H9 (cell line): ENCODE data around the gene FIGNL2. TPM values are rescaled to one million over a fixed set of nuclear protein-coding genes. Genes with fewer than 3 reads are reported as not detected.

Experiments used
- DNase-seq: peaks from one replicate; pipeline ENCODE4 v3.0.0-alpha.2; 2017
- H2AFZ ChIP-seq: one replicate; pipeline ENCODE4 v1.6.1; 2013; ENCODE audit warnings: mild to moderate bottlenecking, low read length, control low read depth, moderate library complexity
- H2AK5ac ChIP-seq: 2 replicates; pipeline ENCODE4 v1.6.1; 2013; ENCODE audit warnings: low read length, control low read depth, mixed read lengths; ENCODE audit not compliant: insufficient read length
- H2BK120ac ChIP-seq: one replicate; pipeline ENCODE4 v1.6.1; 2013; ENCODE audit warnings: low read depth, mild to moderate bottlenecking, low read length, control low read depth, inconsistent platforms; ENCODE audit not compliant: poor library complexity, severe bottlenecking
- H2BK12ac ChIP-seq: 2 replicates; pipeline ENCODE4 v1.6.1; 2013; ENCODE audit warnings: low read length, control low read depth, mixed read lengths, low read depth; ENCODE audit not compliant: insufficient read length
- H2BK15ac ChIP-seq: 2 replicates; pipeline ENCODE4 v1.6.1; 2013; ENCODE audit warnings: low read depth, low read length, control low read depth
- H2BK20ac ChIP-seq: one replicate; pipeline ENCODE4 v1.6.1; 2013; ENCODE audit warnings: low read depth, mild to moderate bottlenecking, low read length, control low read depth, inconsistent platforms; ENCODE audit not compliant: poor library complexity, severe bottlenecking
- H2BK5ac ChIP-seq: 2 replicates; pipeline ENCODE4 v1.6.1; 2013; ENCODE audit warnings: low read length, control low read depth, mixed read lengths; ENCODE audit not compliant: insufficient read length
- H3K14ac ChIP-seq: 2 replicates; pipeline ENCODE4 v1.6.1; 2013; ENCODE audit warnings: low read length, control low read depth; ENCODE audit not compliant: insufficient read depth
- H3K18ac ChIP-seq: 2 replicates; pipeline ENCODE4 v1.6.1; 2013; ENCODE audit warnings: low read depth, mild to moderate bottlenecking, mixed read lengths, low read length, control low read depth; ENCODE audit not compliant: insufficient read length
- H3K23ac ChIP-seq: 2 replicates; pipeline ENCODE4 v1.6.1; 2013; ENCODE audit warnings: low read length, control low read depth, mixed read lengths, low read depth; ENCODE audit not compliant: insufficient read length
- H3K23me2 ChIP-seq: 2 replicates; pipeline ENCODE4 v1.6.1; 2013; ENCODE audit warnings: low read depth, mild to moderate bottlenecking, mixed read lengths, low read length, control low read depth; ENCODE audit not compliant: insufficient read length, poor library complexity, severe bottlenecking
- H3K27ac ChIP-seq: 2 replicates; pipeline ENCODE4 v1.5.1; 2013; ENCODE audit warnings: low read length, control low read depth, mixed read lengths, low read depth; ENCODE audit not compliant: insufficient read length
- H3K27me3 ChIP-seq: 2 replicates; pipeline ENCODE4 v1.6.1; 2013; ENCODE audit warnings: low read length, control low read depth, inconsistent platforms; ENCODE audit not compliant: insufficient read depth
- H3K4ac ChIP-seq: 2 replicates; pipeline ENCODE4 v1.6.1; 2013; ENCODE audit warnings: low read depth, mild to moderate bottlenecking, control low read depth, inconsistent platforms, low read length, moderate library complexity
- H3K4me1 ChIP-seq: 2 replicates; pipeline ENCODE4 v1.6.1; 2013; ENCODE audit warnings: low read length, control low read depth, inconsistent platforms; ENCODE audit not compliant: insufficient read depth
- H3K4me2 ChIP-seq: 2 replicates; pipeline ENCODE4 v1.6.1; 2013; ENCODE audit warnings: low read length, control low read depth, mixed read lengths; ENCODE audit not compliant: insufficient read length, insufficient read depth
- H3K56ac ChIP-seq: 2 replicates; pipeline ENCODE4 v1.6.1; 2013; ENCODE audit warnings: low read depth, mild to moderate bottlenecking, mixed read lengths, low read length, control low read depth; ENCODE audit not compliant: insufficient read length
- H3K79me1 ChIP-seq: 2 replicates; pipeline ENCODE4 v1.6.1; 2013; ENCODE audit warnings: low read depth, mild to moderate bottlenecking, moderate library complexity, low read length, control low read depth, inconsistent platforms; ENCODE audit not compliant: insufficient read depth, poor library complexity, severe bottlenecking
- H3K79me2 ChIP-seq: 2 replicates; pipeline ENCODE4 v1.6.1; 2013; ENCODE audit warnings: low read length, control low read depth, inconsistent platforms; ENCODE audit not compliant: insufficient read depth
- H3K9ac ChIP-seq: 2 replicates; pipeline ENCODE4 v1.6.1; 2013; ENCODE audit warnings: low read length, control low read depth, mixed read lengths; ENCODE audit not compliant: insufficient read length; ENCODE audit errors: extremely low read depth
- H3K9me3 ChIP-seq: one replicate; pipeline ENCODE4 v1.6.1; 2013; ENCODE audit warnings: low read depth, low read length, inconsistent platforms; ENCODE audit not compliant: control insufficient read depth
- H3T11ph ChIP-seq: one replicate; pipeline ENCODE4 v1.6.1; 2013; ENCODE audit warnings: mild to moderate bottlenecking, low read length, control low read depth, inconsistent platforms
- H4K20me1 ChIP-seq: one replicate; pipeline ENCODE4 v1.6.1; 2013; ENCODE audit not compliant: control insufficient read depth, insufficient read length, insufficient read depth
- H4K5ac ChIP-seq: 2 replicates; pipeline ENCODE4 v1.6.1; 2013; ENCODE audit warnings: low read depth, mild to moderate bottlenecking, mixed read lengths, low read length, control low read depth; ENCODE audit not compliant: insufficient read length
- H4K8ac ChIP-seq: replicated peaks from 2 replicates; pipeline ENCODE4 v1.6.1; 2013; ENCODE audit warnings: low read length, control low read depth, mixed read lengths, low read depth; ENCODE audit not compliant: insufficient read length
- H4K91ac ChIP-seq: 2 replicates; pipeline ENCODE4 v1.6.1; 2013; ENCODE audit warnings: low read depth, mild to moderate bottlenecking, moderate library complexity, mixed read lengths, low read length, control low read depth; ENCODE audit not compliant: insufficient read length
- H3K27ac Mint-ChIP-seq, 3 experiments: 2 replicates in 2 of 3; 3 replicates in 1 of 3; pipeline ENCODE4 v1.8.0; 2020 to 2021; ENCODE audit warnings: mixed read lengths in 3 of 3, mild to moderate bottlenecking in 1 of 3, moderate library complexity in 1 of 3
- H3K27me3 Mint-ChIP-seq: 2 replicates; pipeline ENCODE4 v1.8.0; 2021; ENCODE audit warnings: low read depth, mild to moderate bottlenecking, moderate library complexity, mixed read lengths
- H3K36me3 Mint-ChIP-seq, 3 experiments: 2 replicates in 2 of 3; 3 replicates in 1 of 3; pipeline ENCODE4 v1.8.0; 2020 to 2021; ENCODE audit warnings: low read depth in 3 of 3, mixed read lengths in 3 of 3; ENCODE audit not compliant: insufficient read depth in 1 of 3
- H3K4me1 Mint-ChIP-seq, 2 experiments: 2 replicates each; pipeline ENCODE4 v1.8.0; 2020; ENCODE audit warnings: mixed read lengths in 2 of 2
- H3K4me3 Mint-ChIP-seq, 2 experiments: 2 replicates in 1 of 2; 3 replicates in 1 of 2; pipeline ENCODE4 v1.8.0; 2020 to 2021; ENCODE audit warnings: mild to moderate bottlenecking in 2 of 2, mixed read lengths in 2 of 2, moderate library complexity in 1 of 2
- H3K9me3 Mint-ChIP-seq, 2 experiments: 2 replicates in 1 of 2; 3 replicates in 1 of 2; pipeline ENCODE4 v1.8.0; 2020; ENCODE audit warnings: mild to moderate bottlenecking in 2 of 2, mixed read lengths in 2 of 2, moderate library complexity in 1 of 2
- CTCF ChIP-seq: fragments of 200-600 bp; sonication (generic); conservative IDR thresholded peaks from 3 replicates; pipeline ENCODE4 v1.8.0; 2021; ENCODE audit warnings: antibody characterized with exemption, mild to moderate bottlenecking
- WGBS: extraction: QIAGEN DNeasy Blood & Tissue Kit; methylation state at CpG from one replicate; pipeline ENCODE4 v1.1.7; 2013; ENCODE audit warnings: missing lambda C conversion rate, low lambda C conversion rate, mixed read lengths; ENCODE audit not compliant: insufficient read length; ENCODE audit errors: extremely low coverage; 5-methylcytosine and 5-hydroxymethylcytosine counted together
- total RNA-seq: library from RNA; stranded (reverse); gene quantifications from 2 replicates; pipeline ENCODE4 v1.2.1, GENCODE V29; 2021

Gene FIGNL2
- total RNA-seq, 1 experiment from 2014 or later = 19.7 TPM

GRCh38 chr12:51829641-51830040 is 18.9 kb downstream of the FIGNL2 start:
- no peaks in the 10 kb centered on the region for H4K20me1 ChIP-seq
- no peaks in the 10 kb centered on the region for H3K27me3 ChIP-seq
- H2BK15ac ChIP-seq = peak overlapping the region; percentile 19; the same call in 1 of the 2 replicates
- WGBS = no CpG with 5 or more reads among the region's 1 CpG
- Mint-ChIP-seq H3K4me1 (peaks cover 65 to 82% of the 10 kb centered on the region in 2 experiments), H3K36me3 (peaks cover 0 to 11% (median 3%) of the 10 kb centered on the region in 3 experiments; a peak in 5 of 7 replicates), H3K27me3 (peaks cover 16% of the 10 kb centered on the region), H3K9me3 (no peaks in the 10 kb centered on the region; a peak in 1 of 5 replicates), H3K27ac (peak overlapping the region; percentile 80 to 90 (median 83); a peak in 5 of 7 replicates), H3K4me3 (no peak overlapping the region)
- no peaks in the 10 kb centered on the region for H3K79me2 ChIP-seq
- no peak overlapping the region for H3K4ac ChIP-seq
- H3K4me1 ChIP-seq = peaks cover 19% of the 10 kb centered on the region
- H3T11ph ChIP-seq = no peak overlapping the region
- no peak overlapping the region for H4K91ac ChIP-seq
- no peak for DNase-seq
- H3K4me2 ChIP-seq = no peak overlapping the region
- no peaks in the 10 kb centered on the region for H3K23me2 ChIP-seq
- no peak for TF ChIP-seq CTCF
- H2BK120ac ChIP-seq = no peak overlapping the region
- H3K14ac ChIP-seq = peak overlapping the region; percentile 78
- H3K9me3 ChIP-seq = no peaks in the 10 kb centered on the region
- H2AFZ ChIP-seq = no peak overlapping the region
- no peak overlapping the region for H3K9ac ChIP-seq
- H2BK5ac ChIP-seq = no peak overlapping the region
- no peaks in the 10 kb centered on the region for H3K79me1 ChIP-seq
- peak overlapping the region; percentile 21 for H3K18ac ChIP-seq
- H4K5ac ChIP-seq = no peak overlapping the region
- H2BK20ac ChIP-seq = no peak overlapping the region
- no peak overlapping the region for H3K56ac ChIP-seq
- H4K8ac ChIP-seq = no peak overlapping the region
- H3K23ac ChIP-seq = no peak overlapping the region
- no peak overlapping the region for H3K27ac ChIP-seq
- no peak overlapping the region for H2AK5ac ChIP-seq
- no peak overlapping the region for H2BK12ac ChIP-seq
